KOPT-K1 (cell line): Measurements from ENCODE around the gene PPM1L.
"Not testable (repeated sequence)": the region's sequence is repeated elsewhere in the genome, so short reads cannot be mapped to it uniquely, and the experiment has no call there.

Source experiments
- H3K27ac ChIP-seq: fragments of 200-600 bp; sonication (generic); 2 replicates; pipeline ENCODE4 v1.5.1; 2016; ENCODE audit warnings: antibody characterized with exemption, mild to moderate bottlenecking, low read depth, low read length; ENCODE audit not compliant: poor library complexity, severe bottlenecking
- H3K36me3 ChIP-seq: fragments of 200-600 bp; sonication (generic); 2 replicates; pipeline ENCODE4 v1.5.1; 2017; ENCODE audit warnings: antibody characterized with exemption, mild to moderate bottlenecking, low read length, moderate library complexity; ENCODE audit not compliant: insufficient read depth
- H3K9me3 ChIP-seq: fragments of 200-600 bp; sonication (generic); 2 replicates; pipeline ENCODE4 v1.5.1; 2017; ENCODE audit warnings: antibody characterized with exemption, low read length, mild to moderate bottlenecking; ENCODE audit not compliant: insufficient read depth, poor library complexity, severe bottlenecking

Gene PPM1L

GRCh38 chr3:160755776-160756304, at the start of gene PPM1L:
Gene PPM1L (plus strand): TSS chr3:160756231.
- H3K36me3 ChIP-seq, result no peaks in the 10 kb centered on the region
- H3K27ac ChIP-seq, result peak within 1 kb of the TSS; percentile 58
- no peaks in the 10 kb centered on the region for H3K9me3 ChIP-seq

GRCh38 chr3:160707187-160707794, 48.7 kb upstream of the PPM1L start:
- Histone ChIP-seq H3K36me3 (no peaks in the 10 kb centered on the region), H3K9me3 (no peaks in the 10 kb centered on the region), H3K27ac (no peak overlapping the region)

GRCh38 chr3:160709477-160710182, 46.4 kb upstream of the PPM1L start:
- H3K9me3 ChIP-seq, result no peaks in the 10 kb centered on the region
- no peaks in the 10 kb centered on the region for H3K36me3 ChIP-seq
- H3K27ac ChIP-seq, result no peak overlapping the region

GRCh38 chr3:160713144-160713543, 42.9 kb upstream of the PPM1L start:
- not testable (repeated sequence) for H3K9me3 ChIP-seq, H3K27ac ChIP-seq, H3K36me3 ChIP-seq

- H3K36me3 ChIP-seq, result no peaks in the 10 kb centered on the region
- no peak overlapping the region for H3K27ac ChIP-seq
- H3K9me3 ChIP-seq, result no peaks in the 10 kb centered on the region
Measured at GRCh38 chr3:160719710-160720109, 36.3 kb upstream of the PPM1L start.

GRCh38 chr3:160720123-160720746, 35.8 kb upstream of the PPM1L start:
- H3K9me3 ChIP-seq, result no peaks in the 10 kb centered on the region
- H3K27ac ChIP-seq, result no peak overlapping the region
- H3K36me3 ChIP-seq, result no peaks in the 10 kb centered on the region

GRCh38 chr3:160722331-160722730, 33.7 kb upstream of the PPM1L start:
- no peak overlapping the region for H3K27ac ChIP-seq
- no peaks in the 10 kb centered on the region for H3K36me3 ChIP-seq
- H3K9me3 ChIP-seq, result no peaks in the 10 kb centered on the region

GRCh38 chr3:160725338-160725737, 30.7 kb upstream of the PPM1L start:
- Histone ChIP-seq H3K9me3 (no peaks in the 10 kb centered on the region), H3K27ac (no peak overlapping the region), H3K36me3 (no peaks in the 10 kb centered on the region)

- Histone ChIP-seq H3K36me3 (no peaks in the 10 kb centered on the region), H3K27ac (no peak overlapping the region)
Measured at GRCh38 chr3:160735826-160736225, 20.2 kb upstream of the PPM1L start.

GRCh38 chr3:160738048-160738447, 18.0 kb upstream of the PPM1L start:
- Histone ChIP-seq H3K36me3 (no peaks in the 10 kb centered on the region), H3K9me3 (no peaks in the 10 kb centered on the region), H3K27ac (no peak overlapping the region)

More at GRCh38 chr3:160735826-160736225, 20.2 kb upstream of the PPM1L start:
- no peaks in the 10 kb centered on the region for H3K9me3 ChIP-seq

- Histone ChIP-seq H3K9me3 (no peaks in the 10 kb centered on the region), H3K27ac (no peak overlapping the region), H3K36me3 (no peaks in the 10 kb centered on the region)
Measured at GRCh38 chr3:160739079-160739478, 17.0 kb upstream of the PPM1L start.

GRCh38 chr3:160746976-160747375, 9.1 kb upstream of the PPM1L start:
- Histone ChIP-seq H3K27ac (no peak overlapping the region), H3K9me3 (no peaks in the 10 kb centered on the region), H3K36me3 (no peaks in the 10 kb centered on the region)

GRCh38 chr3:160747422-160747821, 8.6 kb upstream of the PPM1L start:
- H3K27ac ChIP-seq, result no peak overlapping the region
- H3K9me3 ChIP-seq, result no peaks in the 10 kb centered on the region
- no peaks in the 10 kb centered on the region for H3K36me3 ChIP-seq

GRCh38 chr3:160748231-160748630, 7.8 kb upstream of the PPM1L start:
- Histone ChIP-seq H3K9me3 (no peaks in the 10 kb centered on the region), H3K36me3 (no peaks in the 10 kb centered on the region), H3K27ac (no peak overlapping the region)

- H3K27ac ChIP-seq, result no peak overlapping the region
Measured at GRCh38 chr3:160748787-160749186, 7.2 kb upstream of the PPM1L start.

More at GRCh38 chr3:160748787-160749186, 7.2 kb upstream of the PPM1L start:
- H3K9me3 ChIP-seq, result no peaks in the 10 kb centered on the region
- H3K36me3 ChIP-seq, result no peaks in the 10 kb centered on the region
